CD14-positive monocyte (primary cell): Measurements from ENCODE around the gene GTF2H4. TPM values are rescaled to one million over a fixed set of nuclear protein-coding genes. Genes with fewer than 3 reads are reported as not detected.

Experiments
- DNase-seq, 3 donors: peaks; one replicate each; pipeline ENCODE4 v3.0.0-alpha.2; 2011 to 2022
- H2AFZ ChIP-seq: 2 replicates; pipeline ENCODE4 v1.6.0; 2012; ENCODE audit warnings: mild to moderate bottlenecking, low read depth, low read length, inconsistent platforms; ENCODE audit not compliant: insufficient read depth, poor library complexity, severe bottlenecking
- H3K27ac ChIP-seq, 2 donors: 1 replicate in 1 of 2; 2 replicates in 1 of 2; pipeline ENCODE4 v1.5.1; 2012 to 2013; ENCODE audit warnings: low read length in 2 of 2, control low read depth in 1 of 2, inconsistent platforms in 1 of 2, low read depth in 1 of 2, mild to moderate bottlenecking in 1 of 2
- H3K27me3 ChIP-seq, 2 donors: one replicate each; pipeline versions ENCODE4 v1.6.0 to v1.6.1; 2011 to 2013; ENCODE audit warnings: low read length in 2 of 2; ENCODE audit not compliant: control insufficient read depth in 2 of 2, insufficient read depth in 2 of 2
- H3K36me3 ChIP-seq, 2 donors: replicated peaks in 1 of 2; 1 replicate in 1 of 2; 2 replicates in 1 of 2; pipeline versions ENCODE4 v1.5.1 to v1.6.1; 2012 to 2013; ENCODE audit warnings: low read length in 2 of 2, control low read depth in 1 of 2, inconsistent platforms in 1 of 2, mild to moderate bottlenecking in 1 of 2; ENCODE audit not compliant: insufficient read depth in 2 of 2, control insufficient read depth in 1 of 2
- H3K4me1 ChIP-seq, 2 donors: 1 replicate in 1 of 2; 2 replicates in 1 of 2; pipeline versions ENCODE4 v1.5.1 to v1.6.1; 2012 to 2013; ENCODE audit warnings: low read length in 2 of 2, control low read depth in 1 of 2, inconsistent platforms in 1 of 2, mild to moderate bottlenecking in 1 of 2, moderate library complexity in 1 of 2; ENCODE audit not compliant: insufficient read depth in 2 of 2, control insufficient read depth in 1 of 2
- H3K4me2 ChIP-seq: replicated peaks from 2 replicates; pipeline ENCODE3; 2012; ENCODE audit warnings: low read length, moderate library complexity, mild to moderate bottlenecking; ENCODE audit not compliant: poor library complexity, severe bottlenecking; ENCODE audit errors: extremely low read depth
- H3K4me3 ChIP-seq, 3 experiments: fragments of 200-600 bp in 1 of 3; sonication (generic) in 1 of 3; replicated peaks in 1 of 3; 1 replicate in 2 of 3; 2 replicates in 1 of 3; pipeline ENCODE4 v1.5.1; 2011 to 2013; ENCODE audit warnings: low read length in 3 of 3, mild to moderate bottlenecking in 3 of 3, control low read depth in 2 of 3, low read depth in 2 of 3, inconsistent platforms in 1 of 3, moderate library complexity in 1 of 3
- H3K79me2 ChIP-seq: 2 replicates; pipeline ENCODE4 v1.6.0; 2012; ENCODE audit warnings: mild to moderate bottlenecking, control low read depth, inconsistent platforms, low read length, moderate library complexity; ENCODE audit not compliant: insufficient read depth
- H3K9ac ChIP-seq: 2 replicates; pipeline ENCODE4 v1.6.0; 2017; ENCODE audit warnings: low read length, mild to moderate bottlenecking; ENCODE audit not compliant: insufficient read depth, poor library complexity, severe bottlenecking
- H3K9me3 ChIP-seq, 2 donors: replicated peaks in 1 of 2; 1 replicate in 1 of 2; 2 replicates in 1 of 2; pipeline versions ENCODE4 v1.5.1 to v1.6.1; 2012 to 2013; ENCODE audit warnings: low read length in 2 of 2, control low read depth in 1 of 2; ENCODE audit not compliant: control insufficient read depth in 1 of 2, insufficient read depth in 1 of 2
- H4K20me1 ChIP-seq: 2 replicates; pipeline ENCODE4 v1.6.0; 2012; ENCODE audit warnings: mild to moderate bottlenecking, low read length, control low read depth, moderate library complexity; ENCODE audit not compliant: insufficient read depth
- H3K27ac Mint-ChIP-seq, 7 donors: one replicate each; pipeline ENCODE4 v1.8.0; 2020; ENCODE audit warnings: mild to moderate bottlenecking in 7 of 7, mixed read lengths in 7 of 7, moderate library complexity in 6 of 7, inconsistent platforms in 2 of 7
- H3K27me3 Mint-ChIP-seq, 3 donors: one replicate each; pipeline ENCODE4 v1.8.0; 2021 to 2022; ENCODE audit warnings: low read depth in 3 of 3, mild to moderate bottlenecking in 3 of 3, mixed read lengths in 3 of 3, moderate library complexity in 3 of 3, inconsistent platforms in 1 of 3
- H3K36me3 Mint-ChIP-seq, 2 donors: one replicate each; pipeline ENCODE4 v1.8.0; 2020; ENCODE audit warnings: mixed read lengths in 2 of 2, inconsistent platforms in 1 of 2, mild to moderate bottlenecking in 1 of 2
- H3K4me1 Mint-ChIP-seq: one replicate; pipeline ENCODE4 v1.8.0; 2020; ENCODE audit warnings: mild to moderate bottlenecking, mixed read lengths
- H3K4me3 Mint-ChIP-seq, 2 donors: one replicate each; pipeline ENCODE4 v1.8.0; 2020; ENCODE audit warnings: mild to moderate bottlenecking in 2 of 2, mixed read lengths in 2 of 2, moderate library complexity in 1 of 2
- H3K9me3 Mint-ChIP-seq, 7 donors: one replicate each; pipeline ENCODE4 v1.8.0; 2020 to 2022; ENCODE audit warnings: mixed read lengths in 7 of 7, mild to moderate bottlenecking in 6 of 7, moderate library complexity in 6 of 7, inconsistent platforms in 2 of 7
- WGBS: methylation state at CpG from one replicate; pipeline ENCODE4 v1.1.5; 2013; ENCODE audit warnings: missing lambda C conversion rate; ENCODE audit not compliant: insufficient coverage; 5-methylcytosine and 5-hydroxymethylcytosine counted together
- intact Hi-C, 2 donors: fragments of 100-400 bp; cut with micrococcal nuclease; formaldehyde crosslinking; loops; one replicate each; pipeline versions ENCODE4 v1.15.0 to v1.15.1; 2023
- polyA plus RNA-seq, 3 donors: library from polyadenylated mRNA; depleted of rRNA in 1 of 3; unstranded in 2 of 3; stranded (reverse) in 1 of 3; fragments of 300-500 nt in 2 of 3; fragments of >200 nt in 1 of 3; fragmentation: Illumina TruSeq in 2 of 3; gene quantifications; 1 replicate in 2 of 3; 2 replicates in 1 of 3; pipeline ENCODE4 v1.2.3, GENCODE V29; 2012 to 2021
- TF ChIP-seq, protein P1 (sequence below): fragments of 200-600 bp; IDR thresholded peaks from one replicate; pipeline ENCODE4 v1.8.0; 2022; ENCODE audit warnings: antibody characterized with exemption, mild to moderate bottlenecking

The GTF2H4 gene
- polyA plus RNA-seq, 3 donors: 3.6 to 14.5 (median 6.0) TPM

DNA sequence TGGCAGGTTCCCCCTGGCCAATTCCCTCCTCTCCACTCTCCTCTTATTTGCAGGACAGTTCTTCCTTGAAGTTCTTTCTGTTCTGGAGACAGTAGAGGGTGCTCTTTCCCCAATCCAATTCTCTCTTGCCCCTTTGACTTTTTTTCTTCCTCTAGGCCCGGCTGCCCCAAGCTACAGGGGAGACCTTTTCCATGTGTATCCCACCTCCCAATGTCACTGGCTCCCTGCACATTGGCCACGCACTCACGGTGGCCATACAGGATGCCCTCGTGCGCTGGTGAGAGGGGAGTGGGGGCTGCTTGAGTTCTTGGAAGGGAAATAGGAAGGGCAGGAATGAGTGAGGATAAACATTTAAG lies 7.6 kb downstream of the GTF2H4 start:
- Mint-ChIP-seq H3K27me3 (peaks cover 0 to 1% (median 0%) of the 10 kb centered on the region in 3 donors), H3K36me3 (peaks cover 64 to 67% of the 10 kb centered on the region in 2 donors), H3K9me3 (no peaks in the 10 kb centered on the region), H3K4me3 (peak overlapping the region in 1 of 2 donors; percentile 41), H3K27ac (peak overlapping the region in 1 of 7 donors; percentile 2), H3K4me1 (peaks cover 24% of the 10 kb centered on the region)
- Histone ChIP-seq H4K20me1 (no peaks in the 10 kb centered on the region), H3K4me3 (no peak overlapping the region), H3K9me3 (no peaks in the 10 kb centered on the region), H3K27ac (no peak overlapping the region), H3K36me3 (peaks cover 43 to 65% of the 10 kb centered on the region in 2 donors), H3K4me2 (no peak overlapping the region), H3K4me1 (peaks cover 15 to 26% of the 10 kb centered on the region in 2 donors), H2AFZ (peak overlapping the region; percentile 96), H3K27me3 (no peaks in the 10 kb centered on the region), H3K79me2 (no peaks in the 10 kb centered on the region), H3K9ac (no peak overlapping the region)
- TF ChIP-seq, protein P1, sequence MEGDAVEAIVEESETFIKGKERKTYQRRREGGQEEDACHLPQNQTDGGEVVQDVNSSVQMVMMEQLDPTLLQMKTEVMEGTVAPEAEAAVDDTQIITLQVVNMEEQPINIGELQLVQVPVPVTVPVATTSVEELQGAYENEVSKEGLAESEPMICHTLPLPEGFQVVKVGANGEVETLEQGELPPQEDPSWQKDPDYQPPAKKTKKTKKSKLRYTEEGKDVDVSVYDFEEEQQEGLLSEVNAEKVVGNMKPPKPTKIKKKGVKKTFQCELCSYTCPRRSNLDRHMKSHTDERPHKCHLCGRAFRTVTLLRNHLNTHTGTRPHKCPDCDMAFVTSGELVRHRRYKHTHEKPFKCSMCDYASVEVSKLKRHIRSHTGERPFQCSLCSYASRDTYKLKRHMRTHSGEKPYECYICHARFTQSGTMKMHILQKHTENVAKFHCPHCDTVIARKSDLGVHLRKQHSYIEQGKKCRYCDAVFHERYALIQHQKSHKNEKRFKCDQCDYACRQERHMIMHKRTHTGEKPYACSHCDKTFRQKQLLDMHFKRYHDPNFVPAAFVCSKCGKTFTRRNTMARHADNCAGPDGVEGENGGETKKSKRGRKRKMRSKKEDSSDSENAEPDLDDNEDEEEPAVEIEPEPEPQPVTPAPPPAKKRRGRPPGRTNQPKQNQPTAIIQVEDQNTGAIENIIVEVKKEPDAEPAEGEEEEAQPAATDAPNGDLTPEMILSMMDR: peak; percentile 54
- DNase-seq: peak; percentile 5 to 20 (median 7)
- 13% methylated on average over 4 of the region's 5 CpGs for WGBS
- intact Hi-C loops: loop anchor here in 1 of 2 donors (10.0 kb wide), 1 partner anchor 169 kb away; no protein-coding TSS in a partner anchor

DNA sequence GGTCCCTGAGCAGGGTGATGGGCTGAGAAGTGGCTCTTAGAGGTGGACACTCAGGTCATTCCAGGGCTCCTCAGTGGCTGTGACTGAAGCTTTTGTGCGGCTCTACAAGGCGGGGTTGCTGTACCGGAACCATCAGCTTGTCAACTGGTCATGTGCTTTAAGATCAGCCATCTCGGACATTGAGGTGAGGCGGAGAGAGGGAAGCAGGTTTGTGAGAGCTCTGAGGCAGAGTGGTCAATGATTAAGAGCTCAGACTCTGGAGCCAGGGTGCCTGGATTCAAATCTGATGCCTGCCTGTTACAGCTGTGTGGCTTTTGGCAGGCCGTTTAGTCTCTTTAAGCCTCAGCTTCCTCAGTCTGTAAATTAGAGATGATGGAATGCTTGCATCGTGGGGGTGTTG lies 9.0 kb downstream of the GTF2H4 start:
- peaks cover 24% of the 10 kb centered on the region for H3K4me1 Mint-ChIP-seq
- Histone ChIP-seq H3K4me2 (no peak overlapping the region), H3K9ac (no peak overlapping the region), H3K79me2 (no peaks in the 10 kb centered on the region), H3K36me3 (peaks cover 47 to 65% of the 10 kb centered on the region in 2 donors), H3K4me3 (no peak overlapping the region), H3K9me3 (no peaks in the 10 kb centered on the region), H3K27me3 (no peaks in the 10 kb centered on the region), H2AFZ (no peak overlapping the region), H4K20me1 (no peaks in the 10 kb centered on the region), H3K27ac (no peak overlapping the region), H3K4me1 (peaks cover 15 to 26% of the 10 kb centered on the region in 2 donors)
- peaks cover 0 to 3% (median 0%) of the 10 kb centered on the region in 7 donors for H3K9me3 Mint-ChIP-seq
- peaks cover 63 to 67% of the 10 kb centered on the region in 2 donors for H3K36me3 Mint-ChIP-seq
- peak overlapping the region in 1 of 2 donors; percentile 10 for H3K4me3 Mint-ChIP-seq
- peak overlapping the region in 2 of 7 donors; percentile 0 to 48 for H3K27ac Mint-ChIP-seq
- 95% methylated on average over 6 of the region's 7 CpGs for WGBS
- intact Hi-C loops: loop anchor here in 1 of 2 donors (10.0 kb wide), 1 partner anchor 168 kb away; no protein-coding TSS in a partner anchor
- DNase-seq: no peak
- peaks cover 0 to 1% (median 0%) of the 10 kb centered on the region in 3 donors for H3K27me3 Mint-ChIP-seq
- TF ChIP-seq, protein P1: no peak
